ENCODE results near the gene RAB12.
A peak's percentile ranks its signal among the peaks of the same experiment; 100 is the strongest.

Gene RAB12

GRCh38 chr18:8601277-8602032 lies 7.8 kb upstream of the RAB12 start:
- 83 to 98% methylated on average over 5 of the region's 6 CpGs for WGBS, 2 experiments (ENCODE audit: insufficient coverage in 2 of 2)

GRCh38 chr18:8602040-8602439 lies 7.2 kb upstream of the RAB12 start:
- H3K4me1 ChIP-seq (ENCODE audit: control insufficient read depth, insufficient read depth, low read length, poor library complexity, severe bottlenecking): no peaks in the 10 kb centered on the region
- no peaks in the 10 kb centered on the region for H3K36me3 ChIP-seq (ENCODE audit: control insufficient read depth, insufficient read depth, low read length)
- no peaks in the 10 kb centered on the region for H3K9me3 ChIP-seq (ENCODE audit: control insufficient read depth, low read length)
- H3K4me3 ChIP-seq (ENCODE audit: extremely low read depth, insufficient read depth, low read length, poor library complexity, severe bottlenecking): no peak overlapping the region
- WGBS, 2 experiments (ENCODE audit: insufficient coverage in 2 of 2): 98% methylated on average over 4 of the region's 4 CpGs
- no peak overlapping the region for H3K27ac ChIP-seq (ENCODE audit: low read depth, low read length, severe bottlenecking)

More at GRCh38 chr18:8601277-8602032, 7.8 kb upstream of the RAB12 start:
- no peaks in the 10 kb centered on the region for H3K36me3 ChIP-seq (ENCODE audit: control insufficient read depth, insufficient read depth, low read length)
- H3K9me3 ChIP-seq (ENCODE audit: control insufficient read depth, low read length): no peaks in the 10 kb centered on the region
- no peaks in the 10 kb centered on the region for H3K4me1 ChIP-seq (ENCODE audit: control insufficient read depth, insufficient read depth, low read length, poor library complexity, severe bottlenecking)
- H3K4me3 ChIP-seq (ENCODE audit: extremely low read depth, insufficient read depth, low read length, poor library complexity, severe bottlenecking): no peak overlapping the region
- no peak overlapping the region for H3K27ac ChIP-seq (ENCODE audit: low read depth, low read length, severe bottlenecking)

- Histone ChIP-seq H3K27ac (ENCODE audit: low read depth, low read length, severe bottlenecking) (no peak overlapping the region), H3K9me3 (ENCODE audit: control insufficient read depth, low read length) (no peaks in the 10 kb centered on the region), H3K36me3 (ENCODE audit: control insufficient read depth, insufficient read depth, low read length) (no peaks in the 10 kb centered on the region), H3K4me1 (ENCODE audit: control insufficient read depth, insufficient read depth, low read length, poor library complexity, severe bottlenecking) (no peaks in the 10 kb centered on the region), H3K4me3 (ENCODE audit: extremely low read depth, insufficient read depth, low read length, poor library complexity, severe bottlenecking) (no peak overlapping the region)
- WGBS, 2 experiments (ENCODE audit: insufficient coverage in 2 of 2): no CpG with 5 or more reads among the region's 2 CpGs
These were observed 6.7 kb upstream of the RAB12 start for GRCh38 chr18:8602557-8602956.

- H3K36me3 ChIP-seq (ENCODE audit: control insufficient read depth, insufficient read depth, low read length): no peaks in the 10 kb centered on the region
- H3K4me3 ChIP-seq (ENCODE audit: extremely low read depth, insufficient read depth, low read length, poor library complexity, severe bottlenecking): no peak overlapping the region
These were observed 5.3 kb upstream of the RAB12 start for GRCh38 chr18:8603663-8604520.

GRCh38 chr18:8605974-8606373 lies 3.3 kb upstream of the RAB12 start:
- no peaks in the 10 kb centered on the region for H3K36me3 ChIP-seq (ENCODE audit: control insufficient read depth, insufficient read depth, low read length)
- H3K27ac ChIP-seq (ENCODE audit: low read depth, low read length, severe bottlenecking): no peak overlapping the region
- peaks cover 4% of the 10 kb centered on the region for H3K4me1 ChIP-seq (ENCODE audit: control insufficient read depth, insufficient read depth, low read length, poor library complexity, severe bottlenecking)
- 93 to 100% methylated on average over 5 to 6 of the region's 8 CpGs for WGBS, 2 experiments (ENCODE audit: insufficient coverage in 2 of 2)
- no peak overlapping the region for H3K4me3 ChIP-seq (ENCODE audit: extremely low read depth, insufficient read depth, low read length, poor library complexity, severe bottlenecking)
- H3K9me3 ChIP-seq (ENCODE audit: control insufficient read depth, low read length): no peaks in the 10 kb centered on the region

More at GRCh38 chr18:8603663-8604520, 5.3 kb upstream of the RAB12 start:
- WGBS, 2 experiments (ENCODE audit: insufficient coverage in 2 of 2): 77 to 84% methylated on average over 7 to 12 of the region's 14 CpGs
- Histone ChIP-seq H3K4me1 (ENCODE audit: control insufficient read depth, insufficient read depth, low read length, poor library complexity, severe bottlenecking) (no peaks in the 10 kb centered on the region), H3K9me3 (ENCODE audit: control insufficient read depth, low read length) (no peaks in the 10 kb centered on the region), H3K27ac (ENCODE audit: low read depth, low read length, severe bottlenecking) (no peak overlapping the region)

- peak overlapping the region; percentile 40 for H3K4me3 ChIP-seq (ENCODE audit: extremely low read depth, insufficient read depth, low read length, poor library complexity, severe bottlenecking)
- H3K27ac ChIP-seq (ENCODE audit: low read depth, low read length, severe bottlenecking): no peak overlapping the region
- peaks cover 12% of the 10 kb centered on the region for H3K36me3 ChIP-seq (ENCODE audit: control insufficient read depth, insufficient read depth, low read length)
- H3K9me3 ChIP-seq (ENCODE audit: control insufficient read depth, low read length): no peaks in the 10 kb centered on the region
- 74 to 77% methylated on average over 11 of the region's 18 CpGs for WGBS, 2 experiments (ENCODE audit: insufficient coverage in 2 of 2)
- H3K4me1 ChIP-seq (ENCODE audit: control insufficient read depth, insufficient read depth, low read length, poor library complexity, severe bottlenecking): peaks cover 11% of the 10 kb centered on the region
These were observed 1.2 kb upstream of the RAB12 start for GRCh38 chr18:8607776-8608742.

GRCh38 chr18:8609659-8610458 lies 622 bp downstream of the RAB12 start:
- peaks cover 16% of the 10 kb centered on the region for H3K36me3 ChIP-seq (ENCODE audit: control insufficient read depth, insufficient read depth, low read length)
- WGBS, 2 experiments (ENCODE audit: insufficient coverage in 2 of 2): 0 to 1% methylated on average over 56 to 62 of the region's 78 CpGs
- H3K4me3 ChIP-seq (ENCODE audit: extremely low read depth, insufficient read depth, low read length, poor library complexity, severe bottlenecking): peak overlapping the region; percentile 93
- no peak overlapping the region for H3K27ac ChIP-seq (ENCODE audit: low read depth, low read length, severe bottlenecking)
- H3K9me3 ChIP-seq (ENCODE audit: control insufficient read depth, low read length): no peaks in the 10 kb centered on the region
- H3K4me1 ChIP-seq (ENCODE audit: control insufficient read depth, insufficient read depth, low read length, poor library complexity, severe bottlenecking): peaks cover 13% of the 10 kb centered on the region

GRCh38 chr18:8610459-8610851 lies 1.2 kb downstream of the RAB12 start:
- Histone ChIP-seq H3K9me3 (ENCODE audit: control insufficient read depth, low read length) (no peaks in the 10 kb centered on the region), H3K4me1 (ENCODE audit: control insufficient read depth, insufficient read depth, low read length, poor library complexity, severe bottlenecking) (peaks cover 19% of the 10 kb centered on the region), H3K27ac (ENCODE audit: low read depth, low read length, severe bottlenecking) (no peak overlapping the region), H3K36me3 (ENCODE audit: control insufficient read depth, insufficient read depth, low read length) (peaks cover 16% of the 10 kb centered on the region), H3K4me3 (ENCODE audit: extremely low read depth, insufficient read depth, low read length, poor library complexity, severe bottlenecking) (peak overlapping the region; percentile 93)
- 4 to 7% methylated on average over 4 to 11 of the region's 13 CpGs for WGBS, 2 experiments (ENCODE audit: insufficient coverage in 2 of 2)

- peaks cover 22% of the 10 kb centered on the region for H3K36me3 ChIP-seq (ENCODE audit: control insufficient read depth, insufficient read depth, low read length)
- H3K9me3 ChIP-seq (ENCODE audit: control insufficient read depth, low read length): no peaks in the 10 kb centered on the region
- H3K4me3 ChIP-seq (ENCODE audit: extremely low read depth, insufficient read depth, low read length, poor library complexity, severe bottlenecking): no peak overlapping the region
- H3K27ac ChIP-seq (ENCODE audit: low read depth, low read length, severe bottlenecking): no peak overlapping the region
- peaks cover 23% of the 10 kb centered on the region for H3K4me1 ChIP-seq (ENCODE audit: control insufficient read depth, insufficient read depth, low read length, poor library complexity, severe bottlenecking)
- 92 to 98% methylated on average over 9 to 14 of the region's 17 CpGs for WGBS, 2 experiments (ENCODE audit: insufficient coverage in 2 of 2)
These were observed 2.8 kb downstream of the RAB12 start for GRCh38 chr18:8611916-8612576.

Data from mesodermal cell (in vitro differentiated cells).